AG08395 (cell line): ENCODE results near the gene SLC15A1.
A peak's percentile ranks its signal among the peaks of the same experiment; 100 is the strongest.

Experiments used
- DNase-seq: peaks from one replicate; pipeline ENCODE4 v3.0.0; 2012; ENCODE audit warnings: mixed read lengths, low spot score

The SLC15A1 gene

DNA sequence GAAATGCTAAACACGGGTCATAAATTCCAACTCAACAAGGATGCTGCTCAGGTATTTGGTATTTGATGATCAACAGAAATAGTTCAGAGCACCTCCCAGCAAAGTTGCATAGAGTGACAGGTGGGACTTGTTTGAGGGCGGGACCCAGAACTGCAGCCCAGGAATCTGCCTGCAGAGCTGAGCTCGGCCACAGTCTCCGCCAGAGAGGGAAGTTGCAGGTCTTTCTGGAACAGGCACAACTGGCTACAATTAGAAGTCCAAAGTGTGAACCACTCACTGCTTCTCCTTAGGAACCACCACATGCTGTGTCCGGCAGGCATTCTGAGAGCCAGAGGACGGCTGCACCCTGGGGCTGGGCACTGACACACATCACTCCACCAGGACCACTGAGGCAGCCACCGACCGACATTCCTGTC lies 1.1 kb downstream of the SLC15A1 start:
- DNase-seq: no peak

DNA sequence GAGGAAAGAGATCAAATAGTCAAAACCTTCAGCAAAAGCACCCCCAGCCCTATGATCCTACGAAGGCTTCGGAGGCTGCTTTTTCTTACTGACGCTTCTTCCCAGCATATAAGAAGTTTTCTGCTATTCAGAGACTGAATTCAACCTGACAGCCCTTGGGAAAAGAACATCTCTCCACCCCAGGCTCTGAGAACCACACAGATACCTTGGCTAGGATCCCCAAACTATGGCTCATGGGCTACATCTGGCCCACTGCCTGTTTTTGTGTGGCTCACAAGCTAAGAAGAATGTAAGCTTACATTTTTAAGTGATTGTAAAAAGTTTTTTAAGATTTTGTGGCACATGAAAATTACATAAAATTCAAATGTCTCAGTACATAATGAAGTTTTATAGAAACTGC lies 3.0 kb downstream of the SLC15A1 start:
- peak; percentile 87 for DNase-seq

DNA sequence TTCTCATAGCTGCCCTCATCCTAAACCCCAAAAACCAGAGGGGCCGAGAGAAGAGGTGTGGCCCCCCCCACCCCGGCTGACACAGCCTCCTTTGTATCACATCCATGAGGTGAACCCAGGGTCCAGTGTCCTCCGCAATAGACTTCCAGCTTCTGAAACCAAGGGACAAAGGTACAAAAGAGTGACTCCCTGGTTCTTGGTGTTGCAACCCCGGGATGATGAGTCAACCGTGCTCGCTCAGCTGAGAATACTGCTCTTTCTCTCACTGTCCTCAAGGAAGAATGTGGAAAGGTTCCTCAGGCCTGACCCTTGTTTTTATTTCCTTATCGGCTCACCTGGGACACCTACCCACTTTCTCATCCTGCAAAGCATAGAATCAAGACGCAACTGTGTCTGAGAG lies 5.5 kb downstream of the SLC15A1 start:
- DNase-seq: peak; percentile 43

DNA sequence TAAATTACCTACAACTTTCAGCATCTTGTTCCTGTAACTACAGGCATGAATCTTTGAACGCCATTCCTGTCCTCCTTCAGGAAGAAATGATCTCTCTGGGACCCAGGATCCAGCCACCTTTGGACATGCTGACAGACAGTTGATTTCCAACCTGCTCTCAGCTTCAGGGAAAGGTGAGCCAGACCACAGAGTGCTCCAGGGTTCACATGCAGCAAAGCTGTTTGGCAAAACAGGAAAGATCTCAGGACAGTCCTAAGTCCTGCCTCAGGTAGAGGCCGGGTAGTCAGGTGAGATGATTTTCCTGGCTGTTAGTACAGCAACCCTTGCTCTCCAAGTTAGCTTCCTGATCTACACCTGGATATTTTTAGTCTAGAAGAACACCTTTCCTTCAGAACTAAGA lies 9.1 kb downstream of the SLC15A1 start:
- DNase-seq: no peak

DNA sequence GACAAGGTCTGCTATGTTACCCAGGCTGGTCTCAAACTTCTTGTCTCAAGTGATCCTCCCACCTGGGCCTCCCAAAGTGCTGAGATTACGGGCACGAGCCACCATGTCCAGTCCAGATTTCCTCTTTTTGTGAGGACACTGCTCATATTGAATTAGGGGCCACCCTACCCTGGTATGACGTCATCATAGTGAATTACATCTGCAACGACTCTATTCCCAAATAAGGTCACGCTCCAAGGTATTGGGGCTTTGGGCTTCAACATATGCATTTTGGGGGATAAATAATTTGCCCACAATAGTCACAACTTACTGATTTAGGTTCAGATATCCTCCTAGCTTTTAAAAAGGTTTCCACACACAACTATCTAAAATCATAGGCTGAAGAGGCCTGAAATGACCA lies 9.5 kb downstream of the SLC15A1 start:
- no peak for DNase-seq

DNA sequence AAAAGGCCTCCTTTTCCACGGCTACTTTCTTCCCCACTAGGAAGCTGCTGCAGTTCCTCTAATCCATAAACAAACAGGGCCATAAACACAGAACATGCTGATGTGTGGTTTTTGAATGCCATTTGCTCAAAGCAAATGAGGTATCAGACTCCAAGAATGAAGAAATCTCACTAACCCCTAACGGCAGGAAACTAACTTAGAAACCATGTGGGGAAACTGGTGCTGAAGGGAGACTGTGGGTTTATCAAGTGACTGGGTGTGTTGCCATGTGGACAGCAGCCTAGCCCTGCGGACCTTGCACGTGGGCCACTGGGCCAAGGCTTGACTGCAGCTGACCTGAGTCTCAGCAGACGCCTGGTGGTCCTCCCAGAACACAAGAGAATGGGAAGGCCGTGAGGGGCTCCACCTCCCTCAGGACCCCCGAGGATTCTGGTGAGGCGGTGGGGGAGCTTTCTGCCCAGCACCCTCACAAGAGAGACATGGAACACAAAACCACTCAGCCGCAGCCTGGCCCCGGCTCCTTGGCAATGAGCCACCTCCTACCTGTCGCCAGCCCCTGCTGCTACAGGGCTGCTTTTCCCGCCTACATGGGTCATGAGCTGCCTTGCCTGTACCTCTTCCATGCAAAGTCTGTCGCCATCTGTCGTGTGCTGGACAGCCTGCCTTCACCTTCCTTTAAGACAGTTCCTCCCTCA lies 10.6 kb downstream of the SLC15A1 start:
- peak; percentile 40 for DNase-seq

DNA sequence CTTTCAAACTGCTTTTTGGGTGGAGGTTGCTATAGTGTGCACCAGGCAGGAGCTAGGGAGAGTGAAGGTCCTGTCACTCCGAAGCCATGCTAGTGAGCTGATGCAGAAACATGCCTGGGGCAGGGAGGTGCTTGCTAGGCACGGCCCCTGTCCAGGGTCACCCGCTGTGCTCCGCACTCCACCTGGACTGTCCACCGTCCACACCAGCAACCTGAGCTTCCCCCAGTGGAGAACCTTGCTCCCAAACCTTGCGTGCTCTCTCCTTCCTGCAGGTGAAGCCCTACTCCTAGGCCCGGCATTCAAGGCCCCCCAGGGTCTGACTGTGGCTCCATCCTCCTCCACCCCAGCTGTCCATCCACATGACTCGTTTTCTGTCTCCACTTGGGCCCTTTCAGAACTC lies 12.3 kb downstream of the SLC15A1 start:
- no peak for DNase-seq

DNA sequence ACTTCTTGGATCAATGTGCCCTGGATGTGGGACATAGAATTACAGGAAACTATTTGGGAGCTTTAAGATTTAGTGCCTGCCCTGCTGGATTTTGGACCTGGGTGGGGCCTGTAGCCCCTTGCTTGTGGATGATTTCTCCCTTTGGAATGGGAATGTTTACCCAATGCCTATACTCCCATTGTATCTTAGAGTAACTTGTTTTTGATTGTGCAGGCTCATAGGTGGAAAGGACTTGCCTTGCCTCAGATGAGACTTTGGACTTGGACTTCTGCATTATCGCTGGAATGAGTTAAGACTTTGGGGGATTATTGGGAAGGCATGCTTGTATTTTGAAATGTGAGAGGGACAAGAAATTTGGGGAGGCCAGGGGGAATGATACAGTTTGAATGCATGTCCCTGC lies 13.5 kb downstream of the SLC15A1 start:
- DNase-seq: no peak

DNA sequence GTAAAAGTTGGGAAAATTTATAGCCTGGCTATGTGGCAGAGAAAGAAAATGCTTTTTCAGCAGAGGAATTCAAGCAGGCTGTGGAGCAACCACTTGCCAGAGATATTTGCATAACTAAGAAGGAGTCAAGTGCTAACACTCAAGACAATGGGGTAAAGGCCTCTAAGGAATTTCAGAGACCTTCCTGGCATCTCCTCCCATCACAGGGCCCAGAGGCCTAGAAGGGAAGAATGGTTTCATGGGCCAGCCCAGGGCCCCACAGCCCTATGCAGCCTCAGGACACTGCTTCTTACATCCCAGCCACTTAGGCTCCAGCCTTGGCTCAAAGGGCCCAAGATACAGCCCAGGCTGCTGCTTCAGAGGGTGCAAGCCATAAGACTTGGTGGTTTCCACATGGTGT lies 14.3 kb downstream of the SLC15A1 start:
- DNase-seq: no peak

DNA sequence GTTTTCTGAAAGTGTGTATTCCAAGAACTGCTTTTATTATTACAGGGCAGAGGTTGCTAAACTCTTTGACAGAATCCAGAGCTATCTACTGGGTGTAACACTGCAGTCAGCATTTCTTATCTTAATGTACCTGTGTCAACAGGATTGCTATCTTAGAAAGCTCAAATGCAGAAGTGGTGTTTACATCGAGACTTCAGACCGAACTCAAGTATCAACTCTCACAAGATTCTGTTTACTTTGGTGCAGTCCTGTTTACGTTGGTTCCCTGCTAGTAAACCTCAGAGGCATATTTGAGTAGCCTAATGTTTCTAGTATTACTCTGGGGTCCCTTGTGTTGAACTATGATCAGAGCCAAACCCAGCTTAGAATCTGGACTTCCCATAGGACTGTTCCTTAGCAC lies 20.5 kb downstream of the SLC15A1 start:
- no peak for DNase-seq

DNA sequence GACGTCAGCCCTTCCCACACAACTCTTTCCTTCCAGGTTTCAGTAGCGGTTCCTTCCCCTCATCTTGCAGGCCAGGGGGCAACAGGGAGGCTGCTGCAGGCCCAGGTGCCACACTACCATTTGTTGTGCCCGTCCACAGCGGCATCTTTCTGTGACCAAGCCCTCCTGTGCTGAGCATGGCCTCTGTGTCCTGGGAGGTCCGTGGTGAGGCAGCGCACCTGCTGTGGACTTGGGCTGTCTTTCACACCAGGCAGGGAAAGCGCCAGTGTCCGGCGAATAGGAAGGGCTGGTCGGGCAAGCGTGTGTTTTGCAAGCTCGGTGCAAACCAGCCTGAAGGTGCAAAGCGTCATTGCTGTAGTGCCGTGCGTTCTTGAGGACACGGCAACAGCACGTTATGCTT lies 21.4 kb downstream of the SLC15A1 start:
- no peak for DNase-seq

DNA sequence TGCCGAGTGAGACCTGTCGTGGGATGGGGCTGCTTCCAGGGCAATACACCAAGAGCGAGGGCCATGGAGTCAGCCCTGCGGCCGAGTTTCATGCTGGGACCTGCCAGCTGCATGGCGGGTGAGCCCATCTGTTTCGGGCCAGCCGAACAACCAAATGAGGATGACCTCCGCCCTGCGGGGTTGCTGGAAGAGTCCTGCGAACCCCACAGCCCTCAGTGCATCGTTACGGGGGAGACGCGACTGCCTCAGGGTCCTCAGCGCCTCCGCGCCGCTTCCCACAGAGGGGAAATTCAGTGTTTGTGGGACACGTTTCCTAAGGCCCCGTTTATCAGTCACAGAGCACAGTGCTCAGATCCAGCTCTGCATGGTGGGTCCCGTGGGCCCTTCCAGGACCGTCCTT lies 22.0 kb downstream of the SLC15A1 start:
- DNase-seq: no peak

DNA sequence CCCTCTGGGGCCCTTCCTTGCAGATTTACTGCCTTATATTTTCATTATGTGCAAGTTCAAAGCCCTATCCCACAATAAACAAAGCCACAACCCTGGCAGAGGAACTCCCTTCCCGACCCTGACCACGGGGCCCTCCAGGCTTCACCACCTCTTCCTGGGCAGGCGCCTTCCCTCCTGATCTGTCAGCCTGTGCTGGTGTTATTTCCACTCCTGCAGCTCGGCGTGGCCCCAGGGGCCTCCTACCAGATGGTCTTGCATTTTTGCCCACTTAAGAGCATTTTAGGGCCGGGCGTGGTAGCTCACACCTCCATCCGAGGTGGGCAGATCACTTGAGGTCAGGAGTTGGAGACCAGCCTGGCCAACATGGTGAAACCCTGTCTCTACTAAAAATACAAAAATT lies 22.8 kb downstream of the SLC15A1 start:
- DNase-seq: no peak

DNA sequence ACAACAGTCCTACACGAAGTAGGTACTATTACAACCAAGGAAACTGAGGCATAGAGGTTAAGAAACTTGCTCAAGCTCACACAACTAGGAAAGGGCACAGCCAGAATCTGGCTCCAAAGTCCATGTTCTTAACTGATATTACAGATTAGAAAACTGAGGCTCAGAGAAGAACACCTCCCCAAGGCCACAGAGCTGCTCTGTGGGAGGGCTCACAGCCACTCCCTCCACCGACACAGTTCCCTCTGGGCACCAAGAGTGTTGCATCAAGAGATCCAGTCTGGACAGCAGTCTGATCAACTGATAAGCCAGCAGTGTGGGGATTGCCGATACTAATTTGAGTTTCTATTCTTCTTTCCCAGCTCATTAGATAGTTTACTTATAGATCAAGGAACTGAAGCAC lies 29.5 kb downstream of the SLC15A1 start:
- no peak for DNase-seq

DNA sequence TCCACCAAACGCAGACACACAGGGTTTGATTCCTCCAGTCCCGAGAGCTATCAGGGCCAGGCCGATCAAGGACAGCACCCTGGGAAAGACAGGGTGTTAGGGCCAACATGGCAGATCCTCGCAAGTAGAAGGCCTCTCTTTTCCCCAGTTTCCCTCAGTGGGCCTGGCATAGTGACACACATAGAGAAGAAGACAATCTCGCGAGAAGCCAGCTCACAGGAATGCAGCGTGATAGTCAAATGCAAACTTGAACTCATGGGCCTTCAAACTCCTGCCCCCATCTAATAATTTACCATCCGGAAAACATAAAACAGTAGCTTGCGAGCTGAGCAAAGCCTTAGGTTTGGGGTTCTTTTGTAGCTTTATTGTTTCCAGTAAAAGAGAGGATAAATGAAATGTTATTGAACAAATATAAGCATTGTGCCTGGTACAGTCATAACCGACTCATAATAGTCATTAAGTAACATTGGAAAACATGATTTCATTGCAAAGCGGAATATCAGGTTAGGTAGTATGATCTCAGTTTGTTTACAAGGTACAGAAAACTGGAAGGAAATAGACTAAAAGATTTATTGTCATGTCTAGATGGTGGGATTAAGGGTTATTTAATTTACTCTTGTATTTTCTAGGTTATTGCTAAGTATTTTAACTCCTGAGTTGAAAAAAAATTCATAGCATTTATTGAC lies 30.5 kb downstream of the SLC15A1 start:
- DNase-seq: no peak

DNA sequence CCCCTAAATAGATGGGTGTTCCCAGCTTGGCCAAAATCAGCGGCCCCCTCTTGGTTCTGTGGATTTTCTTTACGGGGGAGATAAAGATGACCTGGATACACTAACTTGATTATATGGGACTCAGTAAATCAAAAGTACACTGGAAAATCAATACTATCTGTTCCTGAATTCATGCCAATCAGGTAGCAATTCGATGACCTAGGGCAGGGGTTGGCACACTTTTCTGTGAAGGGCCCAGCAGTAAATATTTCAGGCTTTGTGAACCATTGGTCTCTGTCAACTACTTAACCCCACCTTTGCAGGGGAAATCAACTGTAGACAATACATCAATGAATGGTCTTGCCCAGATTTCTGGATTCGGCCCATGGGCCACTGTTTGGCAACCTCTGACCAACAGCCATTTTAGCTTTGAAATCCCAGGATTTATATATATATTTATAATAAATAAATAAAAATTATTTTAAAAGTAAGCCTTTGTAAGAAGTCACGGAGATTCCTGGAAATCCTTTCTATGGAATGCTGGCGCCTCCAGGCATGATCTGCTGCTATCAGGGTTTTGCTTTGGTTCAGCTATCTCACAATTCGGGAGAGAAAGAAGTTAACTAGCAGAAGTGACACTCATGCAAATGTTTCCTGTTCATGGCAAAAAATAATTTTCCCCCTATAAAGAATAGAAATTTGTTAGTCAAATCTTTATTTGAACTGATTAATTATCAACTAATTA lies 32.8 kb downstream of the SLC15A1 start:
- DNase-seq: no peak

DNA sequence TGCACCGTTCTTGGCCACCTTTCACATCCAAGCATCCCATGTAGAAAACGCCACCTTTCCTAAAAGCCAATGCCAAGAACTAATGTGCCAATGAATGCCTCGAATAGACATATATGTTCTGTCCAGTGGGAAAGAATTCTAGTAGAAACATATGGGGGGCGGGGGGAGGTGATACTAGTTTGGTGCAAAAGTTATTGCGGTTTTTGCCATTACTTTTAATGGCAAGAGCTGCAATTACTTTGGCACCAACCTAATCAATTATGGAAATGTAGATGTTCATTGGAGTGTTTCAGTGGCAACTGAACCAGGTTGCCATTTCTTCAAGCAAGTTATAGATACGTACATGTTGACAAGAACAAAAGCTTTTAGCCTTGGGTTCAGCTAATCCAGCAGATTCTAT lies 34.6 kb downstream of the SLC15A1 start:
- DNase-seq: no peak

DNA sequence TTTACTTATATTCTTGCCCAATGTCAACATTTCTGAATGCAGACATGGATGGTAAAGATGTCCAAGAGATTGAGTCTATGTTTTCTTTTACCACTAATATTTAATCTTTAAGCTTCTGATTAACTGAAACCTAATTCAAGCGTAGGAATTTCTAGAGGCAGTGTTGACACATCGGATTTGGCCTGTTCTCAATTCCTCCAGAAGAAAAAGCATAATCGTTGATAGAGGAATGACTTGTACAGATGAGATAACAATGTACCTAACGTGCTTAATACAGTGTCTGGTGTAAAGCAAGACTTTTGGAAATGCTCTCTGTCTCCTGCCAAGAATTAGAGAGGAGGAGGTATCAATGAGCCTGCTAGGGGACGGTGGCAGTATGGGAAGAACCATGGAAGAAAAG lies 35.2 kb downstream of the SLC15A1 start:
- DNase-seq: no peak

DNA sequence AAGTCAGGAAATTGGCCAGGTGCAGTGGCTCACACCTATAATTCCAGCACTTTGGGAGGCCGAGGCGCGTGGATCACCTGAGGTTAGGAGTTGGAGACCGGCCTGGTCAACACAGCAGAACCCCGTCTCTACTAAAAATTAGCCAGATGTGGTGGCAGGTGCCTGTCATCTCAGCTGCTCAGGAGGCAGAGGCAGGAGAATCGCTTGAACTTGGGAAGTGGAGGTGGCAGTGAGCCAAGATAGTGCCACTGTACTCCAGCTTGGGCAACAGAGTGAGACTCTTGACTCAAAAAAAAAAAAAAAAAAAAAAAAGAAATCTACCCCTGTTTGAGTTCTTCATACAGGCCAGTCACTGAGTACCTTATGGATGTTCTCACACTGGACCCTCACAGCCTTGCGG lies 42.0 kb downstream of the SLC15A1 start:
- DNase-seq: no peak

DNA sequence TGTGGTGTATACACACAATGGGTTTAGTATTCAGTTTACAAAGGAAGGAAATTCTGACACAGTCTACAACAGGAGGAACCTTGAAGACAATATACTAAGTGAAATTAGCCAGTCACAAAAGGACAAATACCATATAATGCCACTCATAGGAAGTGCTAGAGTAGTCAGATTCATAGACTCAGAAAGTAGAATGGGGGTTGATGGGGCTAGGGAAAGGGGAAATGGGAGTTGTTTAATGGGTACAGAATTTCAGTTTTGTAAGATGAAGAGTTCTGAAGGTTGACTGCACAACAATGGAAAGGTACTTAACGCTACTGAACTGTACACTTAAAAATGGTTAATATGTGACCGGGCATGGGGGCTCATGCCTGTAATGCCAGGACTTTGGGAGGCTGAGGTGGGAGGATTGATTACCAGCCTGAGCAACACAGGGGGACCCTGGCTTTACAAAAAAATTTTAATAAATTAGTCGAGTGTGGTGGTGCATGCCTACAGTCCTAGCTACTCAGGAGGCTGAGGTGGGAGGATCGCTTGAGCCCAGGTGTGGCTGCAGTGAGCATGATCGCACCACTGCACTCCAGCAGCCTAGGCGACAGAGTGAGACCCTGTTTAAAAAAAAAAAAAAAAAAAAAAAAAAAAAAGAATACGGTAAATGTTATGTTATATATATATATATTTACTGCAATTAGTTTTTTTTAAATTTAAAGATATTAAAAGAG lies 45.0 kb downstream of the SLC15A1 start:
- no peak for DNase-seq

DNA sequence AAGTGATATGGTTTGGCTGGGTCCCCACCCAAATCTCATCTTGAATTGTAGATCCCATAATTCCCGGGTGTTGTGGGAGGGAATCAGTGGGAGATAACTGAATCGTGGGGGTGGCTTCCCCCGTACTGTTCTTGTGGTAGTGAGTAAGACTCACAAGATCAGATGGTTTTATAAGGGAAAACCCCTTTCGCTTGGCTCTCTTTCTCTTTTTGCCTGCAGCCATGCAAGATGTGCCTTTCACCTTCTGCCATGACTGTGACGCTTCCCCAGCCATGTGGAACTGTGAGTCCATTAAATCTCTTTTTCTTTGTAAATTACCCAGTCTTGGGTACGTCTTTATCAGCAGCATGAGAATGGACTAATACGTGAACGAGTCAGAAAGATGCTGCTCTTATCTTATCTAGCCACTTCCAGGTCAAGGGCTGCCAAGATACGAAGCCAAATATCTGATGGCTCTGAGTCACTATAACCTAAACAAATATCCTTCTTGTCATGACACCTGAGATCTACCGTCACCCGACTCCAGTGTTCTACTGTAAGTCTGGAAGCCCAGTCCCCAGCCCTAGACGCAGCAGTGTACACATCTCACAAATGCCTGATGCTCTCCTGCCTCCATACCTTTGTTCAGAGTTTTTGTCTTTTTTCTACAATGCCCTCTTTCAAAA lies 45.9 kb downstream of the SLC15A1 start:
- DNase-seq: no peak

DNA sequence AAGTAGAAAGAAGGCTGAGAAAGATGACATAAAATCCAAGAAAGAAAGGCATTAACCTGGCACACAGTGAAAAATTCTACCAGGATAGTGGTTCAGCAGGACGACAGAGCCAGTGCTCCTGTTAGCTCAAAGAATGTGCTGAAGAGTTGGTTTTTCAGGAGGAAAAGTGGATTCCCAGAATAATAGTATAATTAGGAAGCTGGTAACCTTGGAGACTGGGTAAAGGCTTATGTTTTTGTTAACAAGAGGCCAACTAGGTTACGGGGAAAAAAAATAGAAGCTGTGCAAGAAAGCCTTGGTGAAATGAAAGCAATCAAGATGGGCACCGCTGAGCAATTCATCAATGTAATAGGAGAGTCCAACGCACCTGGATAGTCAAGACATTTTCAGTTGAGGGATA lies 54.7 kb downstream of the SLC15A1 start:
- no peak for DNase-seq
